NCI-H526 (cell line): ENCODE measurements around the gene SLC2A13.

ENCODE experiments used
- DNase-seq, 2 experiments: peaks; one replicate each; lab custom pipeline; 2025; lab: John Stamatoyannopoulos, UW

The SLC2A13 gene

GRCh38 chr12:39993268-39993667, 112.6 kb downstream of the SLC2A13 start:
- no peak for DNase-seq

GRCh38 chr12:39990122-39991101, 115.5 kb downstream of the SLC2A13 start:
- peak; percentile 20 to 61 for DNase-seq

- no peak for DNase-seq
These were observed 116.4 kb downstream of the SLC2A13 start for GRCh38 chr12:39989501-39989900.

- no peak for DNase-seq
These were observed 117.3 kb downstream of the SLC2A13 start for GRCh38 chr12:39988574-39988973.

GRCh38 chr12:39986674-39987073, 119.2 kb downstream of the SLC2A13 start:
- no peak for DNase-seq

GRCh38 chr12:39984670-39985069, 121.2 kb downstream of the SLC2A13 start:
- no peak for DNase-seq

GRCh38 chr12:39975374-39975918, 130.4 kb downstream of the SLC2A13 start:
- no peak for DNase-seq

GRCh38 chr12:39972119-39972518, 133.8 kb downstream of the SLC2A13 start:
- no peak for DNase-seq

- DNase-seq, result no peak
These were observed 134.5 kb downstream of the SLC2A13 start for GRCh38 chr12:39971348-39971747.

- no peak for DNase-seq
These were observed 139.2 kb downstream of the SLC2A13 start for GRCh38 chr12:39966721-39967120.

- DNase-seq, result no peak
These were observed 139.6 kb downstream of the SLC2A13 start for GRCh38 chr12:39966256-39966655.

GRCh38 chr12:39959467-39959866, 146.4 kb downstream of the SLC2A13 start:
- no peak for DNase-seq

- DNase-seq, result no peak
These were observed 146.8 kb downstream of the SLC2A13 start for GRCh38 chr12:39959031-39959430.

GRCh38 chr12:39958377-39958776, 147.5 kb downstream of the SLC2A13 start:
- peak in 1 of 2 experiments; percentile 3 for DNase-seq

- no peak for DNase-seq
These were observed 149.2 kb downstream of the SLC2A13 start for GRCh38 chr12:39956725-39957124.

GRCh38 chr12:39946361-39947280, 159.3 kb downstream of the SLC2A13 start:
- DNase-seq, result no peak

GRCh38 chr12:39937119-39937518, 168.8 kb downstream of the SLC2A13 start:
- DNase-seq, result no peak

GRCh38 chr12:39935839-39936238, 170.0 kb downstream of the SLC2A13 start:
- DNase-seq, result no peak

GRCh38 chr12:39935275-39935674, 170.6 kb downstream of the SLC2A13 start:
- DNase-seq, result no peak

- DNase-seq, result no peak
These were observed 174.0 kb downstream of the SLC2A13 start for GRCh38 chr12:39931857-39932256.

- DNase-seq, result peak in 1 of 2 experiments; percentile 35
These were observed 174.7 kb downstream of the SLC2A13 start for GRCh38 chr12:39931231-39931630.

- DNase-seq, result no peak
These were observed 175.8 kb downstream of the SLC2A13 start for GRCh38 chr12:39930101-39930500.
